Measurements from ENCODE around the gene PRSS53.
"Not testable (repeated sequence)": the region's sequence is repeated elsewhere in the genome, so short reads cannot be mapped to it uniquely, and the experiment has no call there.

Gene PRSS53

DNA sequence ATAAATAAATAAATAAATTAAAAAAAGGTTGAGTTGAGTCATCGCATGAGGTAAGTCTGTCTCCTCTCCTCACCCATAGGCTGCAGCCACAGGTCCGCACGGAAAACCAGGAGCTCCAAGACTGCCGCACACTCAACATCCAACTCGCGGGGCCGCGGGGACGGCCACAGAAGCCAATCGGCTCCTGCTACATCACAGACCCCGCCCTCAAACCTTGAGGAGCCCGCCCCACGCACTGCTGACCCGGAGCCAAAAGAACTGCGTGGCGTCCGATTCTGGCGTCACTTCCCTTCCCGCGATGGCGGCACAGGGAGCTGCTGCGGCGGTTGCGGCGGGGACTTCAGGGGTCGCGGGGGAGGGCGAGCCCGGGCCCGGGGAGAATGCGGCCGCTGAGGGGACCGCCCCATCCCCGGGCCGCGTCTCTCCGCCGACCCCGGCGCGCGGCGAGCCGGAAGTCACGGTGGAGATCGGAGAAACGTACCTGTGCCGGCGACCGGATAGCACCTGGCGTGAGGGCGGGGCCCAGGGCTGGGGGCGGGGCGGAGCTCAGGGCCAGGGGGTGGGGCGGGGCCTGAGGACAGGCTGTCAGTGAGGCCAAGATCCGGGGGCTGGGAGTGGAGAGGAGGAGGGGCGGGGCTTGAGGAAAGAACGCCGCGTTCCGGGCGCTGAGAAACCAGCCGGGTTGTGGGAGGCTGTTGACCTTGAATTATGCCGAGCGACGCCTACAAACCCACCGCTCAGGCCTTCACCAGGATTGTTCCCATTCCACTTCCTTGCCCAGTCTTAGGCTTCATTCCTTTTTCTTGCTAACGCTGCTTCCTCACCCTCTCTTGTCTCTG is 28.9 kb upstream of the PRSS53 start, which contains the start of gene KAT8:
TSS of gene KAT8 (plus strand) at position 281 of the 839 bp plus-strand sequence. CDS start at position 299, 18 bp downstream.
- peak; percentile 98 to 99 for DNase-seq

DNA sequence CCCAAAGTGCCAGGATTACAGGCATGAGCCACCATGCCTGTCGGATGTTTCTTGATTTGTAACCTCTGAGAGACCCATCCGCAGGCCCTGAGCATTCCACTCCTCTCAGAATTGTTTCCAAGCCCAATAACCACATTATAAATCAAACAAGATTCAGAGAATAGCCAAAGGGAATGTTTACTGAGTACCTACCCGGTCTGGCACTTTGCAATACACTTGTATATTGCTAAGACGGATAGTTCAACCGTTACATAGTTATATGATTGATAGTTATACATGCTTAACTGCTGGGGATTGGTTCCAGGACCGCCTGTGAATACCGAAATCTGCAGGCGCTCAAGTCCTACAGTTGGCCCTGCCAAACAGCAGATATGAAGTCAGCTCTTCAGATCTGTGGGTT is 25.7 kb upstream of the PRSS53 start:
- DNase-seq, result no peak

DNA sequence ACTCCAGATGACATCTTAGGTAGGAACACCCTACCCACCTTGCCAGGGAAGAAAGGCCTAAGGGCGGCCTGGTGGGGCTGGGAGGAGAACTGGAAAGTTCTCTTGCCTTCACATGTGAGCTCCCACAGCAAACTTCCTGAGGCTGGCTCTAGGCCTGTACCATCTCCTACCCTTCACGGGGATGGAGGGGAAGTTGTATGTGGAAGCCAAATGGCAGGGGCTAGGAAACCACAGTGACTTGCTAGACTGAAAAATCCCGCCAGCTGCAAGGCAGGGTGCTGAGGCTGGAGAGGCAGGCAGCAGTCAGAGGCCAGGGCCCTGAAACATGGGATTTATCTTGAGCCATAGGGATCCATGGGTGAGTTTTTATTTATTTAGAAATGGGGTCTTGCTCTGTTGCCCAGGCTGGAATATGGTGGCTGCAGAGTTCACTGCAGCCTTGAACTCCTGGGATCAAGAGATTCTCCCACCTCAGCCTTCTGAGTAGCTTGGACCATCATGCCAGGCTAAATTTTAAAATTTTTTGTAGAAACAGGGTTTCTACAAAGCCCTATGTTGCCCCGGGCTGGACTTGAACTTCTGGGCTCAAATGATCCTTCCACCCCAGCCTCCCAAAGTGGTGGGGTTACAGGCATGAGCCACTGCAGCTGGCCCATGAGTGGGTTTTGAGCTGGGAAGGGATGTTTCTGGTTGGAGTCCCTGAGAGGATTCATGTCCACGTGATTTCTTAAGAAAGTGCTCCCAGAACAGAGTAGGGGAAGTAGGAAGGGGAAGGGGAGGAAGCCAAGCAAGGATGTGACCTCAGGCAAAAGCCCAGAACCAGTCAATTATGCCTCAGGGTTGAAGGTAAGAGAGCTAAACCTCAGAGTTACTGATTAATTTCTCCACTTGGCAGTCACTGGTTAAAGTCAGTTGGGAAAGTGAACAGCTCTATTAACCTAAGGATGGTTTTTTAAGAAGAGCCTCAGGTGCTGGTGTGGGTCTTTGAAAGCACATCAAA is 24.7 kb upstream of the PRSS53 start:
- DNase-seq, result no peak

DNA sequence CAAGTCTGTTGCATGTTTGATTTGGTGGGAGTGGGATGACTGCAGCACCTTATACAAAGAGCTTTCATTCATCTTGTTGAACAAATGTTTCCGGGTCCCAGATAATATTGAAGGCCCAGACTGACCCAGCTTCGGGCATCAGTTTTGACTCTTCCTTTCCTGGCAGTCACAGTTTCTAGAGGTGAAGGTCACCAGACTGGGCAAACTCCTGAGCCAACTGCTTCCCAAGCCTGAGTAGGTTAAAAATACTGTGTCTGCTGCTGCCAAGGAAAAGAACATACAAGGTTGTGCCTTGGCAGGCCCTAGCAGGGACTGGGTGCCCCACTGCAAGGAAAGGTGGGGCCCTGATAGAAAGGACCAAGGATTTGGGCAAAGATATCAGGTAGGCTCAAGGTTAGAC is 24.0 kb upstream of the PRSS53 start:
- DNase-seq, result no peak

DNA sequence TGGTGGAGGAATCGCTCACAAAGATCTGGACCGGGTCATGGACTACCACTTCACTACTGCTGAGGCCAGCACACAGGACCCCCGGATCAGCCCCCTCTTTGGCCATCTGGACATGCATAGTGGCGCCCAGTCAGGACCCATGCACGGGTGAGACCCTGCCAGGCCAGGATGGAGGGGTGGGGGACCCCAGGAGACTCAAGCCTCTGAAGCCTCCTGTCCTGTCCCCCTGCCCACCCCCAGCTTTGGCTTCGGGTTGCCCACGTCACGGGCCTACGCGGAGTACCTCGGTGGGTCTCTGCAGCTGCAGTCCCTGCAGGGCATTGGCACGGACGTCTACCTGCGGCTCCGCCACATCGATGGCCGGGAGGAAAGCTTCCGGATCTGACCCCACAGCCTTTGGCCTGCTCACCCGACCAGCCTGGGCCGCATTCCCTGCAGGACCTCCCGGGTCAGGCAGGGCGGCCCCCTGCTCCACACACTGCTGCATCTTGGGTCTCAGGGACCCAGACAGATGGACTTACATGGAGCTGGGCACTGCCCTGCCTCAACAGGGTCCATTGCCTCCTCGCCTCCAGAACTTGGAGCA is 23.2 kb upstream of the PRSS53 start:
- no peak for DNase-seq

DNA sequence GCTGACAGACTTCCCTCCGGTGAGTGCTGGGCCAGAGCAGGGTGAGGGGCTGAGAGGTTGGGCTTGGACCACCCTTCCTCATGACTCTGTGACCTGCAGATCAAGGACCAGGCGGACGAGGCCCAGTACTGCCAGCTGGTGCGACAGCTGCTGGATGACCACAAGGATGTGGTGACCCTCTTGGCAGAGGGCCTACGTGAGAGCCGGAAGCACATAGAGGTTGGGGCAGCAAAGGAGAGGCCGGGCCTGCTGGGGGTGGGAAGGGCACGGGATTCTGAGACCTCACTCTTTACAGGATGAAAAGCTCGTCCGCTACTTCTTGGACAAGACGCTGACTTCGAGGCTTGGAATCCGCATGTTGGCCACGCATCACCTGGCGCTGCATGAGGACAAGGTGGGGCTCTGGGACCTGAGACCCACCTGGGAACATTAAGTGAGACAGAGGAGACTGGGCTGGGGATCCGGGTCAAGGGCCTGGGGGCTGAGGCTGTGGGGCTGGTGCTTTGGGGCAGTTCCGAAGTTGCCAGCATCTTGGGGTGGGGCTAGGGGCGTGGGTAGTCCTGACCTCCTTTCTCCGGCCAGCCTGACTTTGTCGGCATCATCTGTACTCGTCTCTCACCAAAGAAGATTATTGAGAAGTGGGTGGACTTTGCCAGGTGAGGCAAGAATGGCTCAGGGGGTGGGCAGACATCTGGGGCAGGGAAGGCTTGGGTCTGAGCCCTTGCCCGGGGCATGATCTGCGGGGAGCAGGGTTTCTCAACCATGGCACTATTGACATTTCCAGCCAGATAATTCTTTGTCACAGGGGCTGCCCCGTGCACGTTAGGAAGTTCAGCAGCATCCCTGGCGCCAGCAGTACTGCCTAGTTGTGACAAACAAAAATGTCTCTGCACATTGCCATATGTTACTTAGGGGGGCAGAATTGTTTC is 21.6 kb upstream of the PRSS53 start:
- no peak for DNase-seq

DNA sequence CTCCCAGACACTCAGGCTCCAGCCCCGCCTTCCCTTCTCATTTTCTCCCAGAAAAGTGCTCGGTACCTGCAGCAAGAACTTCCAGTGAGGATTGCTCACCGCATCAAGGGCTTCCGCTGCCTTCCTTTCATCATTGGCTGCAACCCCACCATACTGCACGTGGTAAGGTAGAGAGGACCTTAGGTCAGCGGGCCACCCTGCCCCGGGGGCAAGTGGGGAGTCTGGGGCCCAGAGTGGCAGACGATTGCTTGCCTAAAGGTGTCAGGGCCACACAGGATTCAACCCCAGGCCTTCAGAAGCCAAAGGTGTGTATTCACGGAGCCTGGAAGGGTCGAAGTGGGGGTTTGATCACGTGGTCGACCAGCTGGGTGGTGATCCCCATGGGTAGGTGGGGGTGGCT is 20.9 kb upstream of the PRSS53 start:
- no peak for DNase-seq

DNA sequence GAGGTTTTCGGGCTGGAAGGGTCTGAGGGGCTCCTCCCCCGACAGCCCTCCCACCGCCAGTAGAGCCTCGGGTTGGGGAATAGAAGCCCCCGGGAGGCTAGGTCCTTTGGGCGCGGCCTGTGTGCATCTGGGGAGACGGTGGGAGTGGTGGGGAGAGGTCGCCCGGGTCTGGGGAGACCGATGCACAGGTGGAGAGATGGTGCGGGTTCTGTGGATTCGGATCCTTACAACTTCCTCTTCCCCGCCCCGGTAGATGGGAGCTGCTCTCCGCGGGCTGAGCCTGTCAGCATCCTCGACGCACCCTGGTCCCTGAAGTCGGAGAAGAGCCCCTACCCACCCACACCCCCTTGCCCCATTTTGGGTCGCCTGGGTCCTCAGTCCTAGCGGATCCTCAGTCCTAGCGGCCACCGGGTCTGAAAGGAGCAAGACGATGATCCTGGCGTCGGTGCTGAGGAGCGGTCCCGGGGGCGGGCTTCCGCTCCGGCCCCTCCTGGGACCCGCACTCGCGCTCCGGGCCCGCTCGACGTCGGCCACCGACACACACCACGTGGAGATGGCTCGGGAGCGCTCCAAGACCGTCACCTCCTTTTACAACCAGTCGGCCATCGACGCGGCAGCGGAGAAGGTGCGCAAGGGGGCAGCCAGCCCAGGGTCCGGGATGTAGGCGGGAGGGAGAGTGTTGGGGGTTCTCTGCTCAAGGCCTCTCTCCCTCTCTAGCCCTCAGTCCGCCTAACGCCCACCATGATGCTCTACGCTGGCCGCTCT is 20.2 kb upstream of the PRSS53 start:
- DNase-seq, result no peak

DNA sequence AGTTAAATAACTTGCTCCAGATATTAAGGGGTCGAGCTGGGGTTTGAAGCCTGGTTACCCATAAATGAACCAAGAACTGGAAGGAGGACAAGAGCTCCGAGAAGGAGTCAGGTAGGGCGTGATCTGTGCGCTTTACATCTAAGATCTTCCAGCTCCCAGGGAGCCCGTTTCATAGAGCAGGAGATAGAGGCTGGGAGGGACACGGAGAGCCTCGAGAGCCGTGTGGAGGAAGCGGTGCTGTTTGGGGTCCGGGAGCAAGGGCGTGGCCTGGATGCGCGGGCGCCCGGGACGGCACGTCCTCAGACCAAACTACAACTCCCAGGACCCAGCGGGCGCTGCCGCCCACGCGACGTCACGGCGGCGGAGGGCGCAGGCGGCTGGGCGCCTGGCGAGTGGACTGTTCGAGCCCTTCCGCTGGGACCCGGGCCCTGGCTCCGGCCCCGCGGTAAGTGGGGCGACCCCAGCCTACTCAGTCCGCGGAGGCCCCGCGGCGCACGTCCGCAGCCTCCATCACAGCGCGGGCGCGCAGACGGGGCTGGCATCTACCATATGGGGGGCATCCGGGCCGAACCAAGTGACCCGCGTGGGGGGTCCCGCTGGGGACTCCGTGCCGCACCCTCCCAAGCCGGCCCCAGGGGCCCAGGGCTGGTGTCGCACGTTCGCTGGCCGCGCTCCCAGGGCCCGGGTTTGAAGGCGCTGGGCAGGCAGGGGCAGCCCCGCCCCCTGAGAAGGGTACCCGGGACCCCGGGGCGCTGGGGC is 19.5 kb upstream of the PRSS53 start, which contains the start of gene BCKDK:
TSS of gene BCKDK (plus strand) at position 352 of the 759 bp plus-strand sequence. CDS start 838 bp downstream, outside the sequence.
- DNase-seq, result peak; percentile 84 to 89

DNA sequence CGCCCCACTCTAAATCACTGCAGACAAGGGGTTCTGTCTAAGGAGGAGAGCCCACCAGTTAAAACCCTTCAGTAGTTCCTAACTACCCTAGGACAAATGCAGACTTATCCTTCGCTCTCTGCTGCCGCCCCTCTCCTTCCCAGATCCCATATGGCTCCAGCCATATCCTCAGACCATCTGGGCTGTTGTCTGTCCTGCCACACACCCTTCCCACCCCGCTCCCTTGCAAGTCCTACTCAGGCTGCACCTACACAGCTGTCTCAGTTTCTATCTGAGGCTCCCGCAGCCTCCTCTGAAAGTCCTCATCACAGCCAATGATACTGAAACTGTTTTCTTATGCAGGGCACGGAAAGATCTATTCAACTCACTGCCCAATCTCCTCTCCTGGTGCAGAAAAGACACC is 18.7 kb upstream of the PRSS53 start:
- DNase-seq, result peak; percentile 56 to 70

DNA sequence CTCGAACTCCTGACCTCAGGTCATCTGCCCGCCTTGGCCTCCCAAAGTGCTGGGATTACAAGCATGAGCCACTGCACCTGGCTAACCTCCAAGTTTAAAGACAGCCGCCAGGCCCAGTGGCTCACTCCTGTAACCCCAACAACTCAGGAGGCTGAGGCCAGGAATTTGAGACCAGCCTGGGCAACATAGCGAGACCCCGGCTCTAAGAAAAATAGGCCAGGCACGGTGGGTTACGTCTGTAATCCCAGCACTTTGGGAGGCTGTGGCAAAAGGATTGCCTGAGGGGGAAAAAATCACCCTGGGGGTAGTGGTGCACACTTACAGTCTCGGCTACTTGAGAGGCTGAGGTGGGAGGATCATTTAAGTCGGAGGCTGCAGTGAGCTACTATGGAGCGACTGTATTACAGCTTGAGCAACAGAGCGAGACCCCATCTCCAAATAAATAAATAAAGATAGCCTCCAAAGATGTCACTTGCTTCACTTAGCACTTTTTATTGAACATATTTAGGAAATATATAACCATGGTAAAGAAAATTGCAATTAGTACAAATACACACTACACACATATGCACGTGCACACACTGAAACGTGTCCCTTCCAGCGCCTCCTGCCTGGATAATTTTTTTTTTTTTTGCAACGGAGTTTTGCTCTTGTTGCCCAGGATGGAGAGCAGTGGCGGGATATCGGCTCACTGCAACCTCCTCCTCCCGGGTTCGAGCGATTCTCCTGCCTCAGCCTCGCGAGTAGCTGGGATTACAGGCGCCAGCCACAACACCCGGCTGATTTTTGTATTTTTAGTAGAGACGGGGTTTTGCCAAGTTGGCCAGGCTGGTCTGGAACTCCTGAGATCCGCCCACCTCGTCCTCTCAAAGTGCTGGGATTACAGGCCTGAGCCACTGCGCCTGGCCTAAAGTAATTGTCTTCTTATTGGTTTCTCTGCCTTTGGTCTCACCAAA is 18.0 kb upstream of the PRSS53 start:
- no peak for DNase-seq

DNA sequence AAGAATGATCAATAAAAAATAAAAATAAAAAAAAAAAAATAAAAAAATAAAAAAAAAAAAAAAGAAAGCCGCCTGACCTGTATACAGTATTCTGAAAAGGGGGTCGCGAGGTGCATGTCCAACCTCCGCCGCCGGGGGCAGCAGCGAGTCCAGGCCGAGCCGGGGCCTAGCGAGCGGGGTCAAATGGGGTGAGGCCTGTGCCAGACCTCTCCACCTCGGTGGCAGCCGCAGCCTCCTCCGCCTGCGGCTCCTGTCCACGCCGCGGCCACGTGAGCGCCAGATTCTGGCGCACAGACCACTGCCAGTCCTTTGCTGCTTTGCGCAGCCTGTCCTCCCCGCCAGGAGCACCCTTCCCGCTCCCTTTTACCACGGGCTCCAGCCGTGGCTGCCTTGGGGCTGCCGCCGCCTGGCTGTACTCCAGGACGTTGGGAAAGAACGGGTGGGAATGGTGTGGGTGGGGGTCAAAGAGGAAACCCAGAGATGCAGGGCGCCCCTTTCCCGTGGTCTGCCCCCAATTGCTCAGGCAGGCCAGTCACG is 17.0 kb upstream of the PRSS53 start:
- peak; percentile 90 to 91 for DNase-seq

DNA sequence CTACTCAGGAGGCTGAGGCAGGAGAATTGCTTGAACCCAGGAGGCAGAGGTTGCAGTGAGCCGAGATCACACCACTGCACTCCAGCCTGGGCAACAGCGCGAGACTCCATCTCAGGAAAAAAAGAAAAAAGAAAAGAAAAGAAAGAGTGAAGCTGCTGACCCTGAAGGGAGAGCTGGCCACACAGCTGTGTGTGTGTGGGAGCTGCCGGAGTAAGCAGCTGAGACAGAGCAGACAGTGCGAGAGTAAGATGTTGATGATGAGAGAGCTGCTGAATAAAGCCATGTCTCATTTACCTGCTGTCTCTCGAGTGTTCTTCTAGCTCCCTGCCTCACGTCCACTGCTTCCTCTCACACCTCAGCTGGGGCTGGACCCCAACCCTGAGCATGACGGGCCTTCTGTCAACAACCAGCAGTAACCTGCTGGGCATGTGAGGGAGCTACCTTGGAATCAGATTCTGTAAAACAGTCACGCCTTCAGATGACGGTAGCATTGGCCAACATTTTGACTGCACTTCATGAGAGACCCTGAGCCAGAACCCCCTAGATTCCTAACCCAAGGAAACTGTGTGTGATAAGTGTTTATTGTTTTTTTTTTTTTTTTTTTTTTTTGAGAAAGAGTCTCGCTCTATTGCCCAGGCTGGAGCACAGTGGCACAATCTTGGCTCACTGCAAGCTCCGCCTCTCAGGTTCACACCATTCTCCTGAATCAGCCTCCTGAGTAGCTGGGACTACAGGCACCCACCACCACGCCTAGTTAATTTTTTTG is 12.3 kb upstream of the PRSS53 start:
- DNase-seq, result not testable (repeated sequence)

DNA sequence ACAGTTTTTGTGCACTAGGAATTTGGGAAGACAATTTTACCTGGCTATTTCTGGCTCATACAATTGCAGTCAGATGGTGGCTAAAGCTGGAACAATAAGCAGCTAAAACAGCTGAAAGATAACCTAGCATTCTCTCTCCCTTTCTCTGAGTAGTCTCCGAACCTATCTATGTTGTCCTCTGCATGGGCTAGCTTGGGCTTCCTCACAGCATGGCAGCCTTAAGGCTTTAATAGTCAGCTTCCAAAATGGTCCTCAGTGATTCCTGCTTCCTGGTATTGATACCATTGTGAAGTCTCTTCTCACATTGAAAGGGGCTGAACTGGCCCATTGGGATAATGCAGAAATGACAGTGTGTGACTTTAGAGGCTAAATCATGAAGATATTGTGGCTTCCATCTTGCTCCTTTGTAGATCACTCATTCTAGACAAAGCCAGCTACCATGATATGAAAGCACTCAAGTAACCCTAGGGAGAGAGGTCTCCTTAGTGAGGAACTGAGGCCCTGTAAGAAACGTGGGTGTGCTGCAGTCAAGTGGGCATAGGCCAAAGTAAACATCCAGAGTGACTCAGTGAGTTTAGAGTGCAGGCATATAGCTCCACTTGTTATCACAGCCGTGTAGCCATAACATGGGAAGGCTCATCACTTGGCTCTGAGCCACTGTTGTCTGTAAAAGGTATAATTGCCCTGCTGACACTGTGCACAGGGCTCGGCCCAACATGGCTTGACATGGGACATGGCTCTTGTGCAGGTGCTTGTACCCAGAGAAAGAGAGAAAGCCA is 11.3 kb upstream of the PRSS53 start:
- no peak for DNase-seq

DNA sequence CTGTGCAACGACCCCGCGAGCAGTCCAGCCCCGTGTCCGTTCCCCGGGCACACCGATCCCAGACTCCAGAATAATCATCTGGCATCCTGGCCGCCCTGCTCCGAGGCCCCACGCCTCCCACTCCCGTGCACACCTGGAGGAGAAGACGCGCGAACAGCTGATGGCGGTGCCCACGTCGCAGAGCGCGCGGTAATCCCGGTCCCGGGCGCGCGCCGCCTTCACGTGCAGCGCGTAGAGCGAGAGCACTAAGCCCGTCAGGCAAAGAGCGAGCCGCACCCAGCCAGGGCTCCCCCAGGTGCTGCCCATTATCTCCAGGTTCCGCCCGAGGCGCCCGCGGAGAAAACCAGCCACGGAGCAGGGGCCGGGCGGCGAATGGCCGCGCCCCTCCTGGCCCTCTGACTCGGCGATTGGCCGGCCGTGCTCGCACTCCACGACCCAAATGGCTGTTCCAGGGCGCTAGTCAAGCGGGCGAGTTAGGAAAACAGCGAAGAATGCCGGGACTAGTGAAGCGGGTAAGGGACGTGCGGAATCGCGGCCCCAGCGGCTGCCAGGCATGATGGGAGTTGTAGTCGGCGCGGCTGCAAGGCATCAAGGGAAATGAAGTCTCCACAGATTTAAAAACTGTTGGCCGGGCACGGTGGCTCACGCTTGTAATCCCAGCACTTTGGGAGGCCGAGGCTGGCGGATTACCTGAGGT is 5.8 kb upstream of the PRSS53 start, which contains the start of gene VKORC1:
TSS of gene VKORC1 (minus strand) at position 374 of the 697 bp plus-strand sequence. CDS start at position 306, 68 bp downstream.
- peak; percentile 92 to 95 for DNase-seq

DNA sequence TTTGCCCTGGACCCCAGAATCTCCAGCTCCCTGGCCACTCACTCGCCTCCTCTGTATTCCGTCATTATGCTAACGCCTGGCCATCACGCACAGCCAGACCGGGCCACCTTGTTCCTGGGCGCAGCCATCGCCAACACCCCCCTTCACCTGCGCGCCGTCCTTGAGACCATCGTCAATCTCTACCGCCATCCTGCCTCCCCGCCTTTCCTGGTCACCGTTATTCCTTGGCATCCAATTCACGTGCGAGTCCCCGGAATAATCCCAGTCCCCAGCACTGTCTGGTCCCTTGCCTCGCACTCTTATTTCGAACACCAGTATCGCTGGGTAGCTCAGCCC is 5.3 kb upstream of the PRSS53 start:
- DNase-seq, result no peak

All from activated CD4-positive, alpha-beta T cell treated with anti-CD3 and anti-CD28 coated beads, Interleukin-2, amount 50 U/mL, for 48 hours (primary cell).